NK-92 (cell line): ENCODE data around the gene SSNA1.

Source experiments
- DNase-seq: peaks from one replicate; lab custom pipeline; 2025; ENCODE audit not compliant: unreplicated experiment; lab: John Stamatoyannopoulos, UW

The SSNA1 gene

GRCh38 chr9:137167747-137168572, 20.5 kb upstream of the SSNA1 start:
- DNase-seq = no peak

GRCh38 chr9:137168573-137168903, 19.9 kb upstream of the SSNA1 start:
- no peak for DNase-seq

GRCh38 chr9:137168904-137169856, 19.3 kb upstream of the SSNA1 start:
- DNase-seq = no peak

- no peak for DNase-seq
These were observed 18.5 kb upstream of the SSNA1 start, which contains the start of gene LRRC26 for GRCh38 chr9:137169896-137170358. Gene LRRC26 (minus strand): TSS chr9:137170051. CDS start chr9:137169943, 108 bp downstream.

GRCh38 chr9:137170486-137171148, 17.9 kb upstream of the SSNA1 start:
- no peak for DNase-seq

- DNase-seq = no peak
These were observed 17.2 kb upstream of the SSNA1 start for GRCh38 chr9:137171149-137171900.

- DNase-seq = no peak
These were observed 15.3 kb upstream of the SSNA1 start for GRCh38 chr9:137172901-137173795.

GRCh38 chr9:137173796-137174664, 14.4 kb upstream of the SSNA1 start:
- DNase-seq = no peak

GRCh38 chr9:137174722-137175293, 13.7 kb upstream of the SSNA1 start:
- DNase-seq = no peak

GRCh38 chr9:137175345-137175961, 13.0 kb upstream of the SSNA1 start:
- no peak for DNase-seq

GRCh38 chr9:137176302-137177182, 11.9 kb upstream of the SSNA1 start:
- DNase-seq = no peak

GRCh38 chr9:137178201-137178938, 10.1 kb upstream of the SSNA1 start:
- DNase-seq = no peak

GRCh38 chr9:137178939-137179630, 9.4 kb upstream of the SSNA1 start:
- DNase-seq = no peak

- no peak for DNase-seq
These were observed 8.7 kb upstream of the SSNA1 start for GRCh38 chr9:137179761-137180160.

- no peak for DNase-seq
These were observed 8.0 kb upstream of the SSNA1 start for GRCh38 chr9:137180491-137180890.

- no peak for DNase-seq
These were observed 6.8 kb upstream of the SSNA1 start for GRCh38 chr9:137181680-137182079.
